ENCODE measurements around the gene LIN7A. TPM values are rescaled to one million over a fixed set of nuclear protein-coding genes. Genes with fewer than 3 reads are reported as not detected.

LIN7A gene
- total RNA-seq, 2 donors from 2014 or later, result 0.41 to 5.8 TPM

DNA sequence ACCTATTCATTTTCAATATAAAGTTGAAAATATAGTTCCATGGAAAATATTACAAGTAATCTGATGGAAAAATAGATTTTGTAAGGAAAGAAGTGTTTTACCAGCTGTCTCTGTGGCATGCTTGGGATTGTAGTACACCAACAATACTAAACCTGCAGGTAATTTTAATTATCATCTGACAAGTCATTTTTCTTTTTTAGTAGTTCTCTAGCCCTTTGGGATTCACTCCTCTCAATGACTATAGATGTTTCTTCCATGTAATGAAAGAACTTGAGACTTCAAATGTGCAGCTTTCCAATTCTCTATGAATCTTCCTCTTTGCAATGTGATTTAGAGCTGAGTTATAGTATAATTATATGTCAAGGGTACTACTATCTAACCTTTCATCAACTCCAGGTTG is 14.7 kb upstream of the LIN7A start:
- Histone ChIP-seq H3K27me3 (replicated peaks; ENCODE audit: insufficient read depth) (no peaks in the 10 kb centered on the region), H3K9me3 (no peaks in the 10 kb centered on the region), H3K27ac (no peak overlapping the region), H3K36me3 (no peaks in the 10 kb centered on the region), H3K4me1 (ENCODE audit: control insufficient read depth in 1 of 2, low read depth in 2 of 2) (no peaks in the 10 kb centered on the region), H3K4me3 (no peak overlapping the region)
- TF ChIP-seq, protein P1, sequence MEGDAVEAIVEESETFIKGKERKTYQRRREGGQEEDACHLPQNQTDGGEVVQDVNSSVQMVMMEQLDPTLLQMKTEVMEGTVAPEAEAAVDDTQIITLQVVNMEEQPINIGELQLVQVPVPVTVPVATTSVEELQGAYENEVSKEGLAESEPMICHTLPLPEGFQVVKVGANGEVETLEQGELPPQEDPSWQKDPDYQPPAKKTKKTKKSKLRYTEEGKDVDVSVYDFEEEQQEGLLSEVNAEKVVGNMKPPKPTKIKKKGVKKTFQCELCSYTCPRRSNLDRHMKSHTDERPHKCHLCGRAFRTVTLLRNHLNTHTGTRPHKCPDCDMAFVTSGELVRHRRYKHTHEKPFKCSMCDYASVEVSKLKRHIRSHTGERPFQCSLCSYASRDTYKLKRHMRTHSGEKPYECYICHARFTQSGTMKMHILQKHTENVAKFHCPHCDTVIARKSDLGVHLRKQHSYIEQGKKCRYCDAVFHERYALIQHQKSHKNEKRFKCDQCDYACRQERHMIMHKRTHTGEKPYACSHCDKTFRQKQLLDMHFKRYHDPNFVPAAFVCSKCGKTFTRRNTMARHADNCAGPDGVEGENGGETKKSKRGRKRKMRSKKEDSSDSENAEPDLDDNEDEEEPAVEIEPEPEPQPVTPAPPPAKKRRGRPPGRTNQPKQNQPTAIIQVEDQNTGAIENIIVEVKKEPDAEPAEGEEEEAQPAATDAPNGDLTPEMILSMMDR (IDR thresholded peaks at IDR 0.05), result no peak
- DNase-seq (ENCODE audit: low spot score) (no peak), ATAC-seq (ENCODE audit: insufficient number of reproducible peaks, low FRiP score, low read depth) (no peak)

DNA sequence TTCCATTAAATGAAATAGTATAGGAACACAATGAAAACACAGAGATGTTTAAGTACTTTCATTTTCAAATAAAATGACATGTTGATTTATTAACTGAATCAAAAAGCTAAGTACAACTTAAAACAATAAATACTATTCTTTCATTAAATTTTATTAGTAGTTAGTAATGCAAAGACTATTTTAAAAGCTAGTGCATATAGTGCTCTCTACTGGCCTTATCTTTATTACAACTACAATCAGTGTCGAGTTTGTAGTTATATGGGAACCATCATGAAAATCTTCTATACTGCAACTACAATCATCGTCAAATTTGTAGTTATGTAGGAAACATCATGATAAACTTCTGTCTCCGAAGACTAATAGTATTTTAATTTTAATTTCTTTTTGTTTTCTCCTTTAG is 8.9 kb upstream of the LIN7A start:
- DNase-seq (ENCODE audit: low spot score), result no peak

DNA sequence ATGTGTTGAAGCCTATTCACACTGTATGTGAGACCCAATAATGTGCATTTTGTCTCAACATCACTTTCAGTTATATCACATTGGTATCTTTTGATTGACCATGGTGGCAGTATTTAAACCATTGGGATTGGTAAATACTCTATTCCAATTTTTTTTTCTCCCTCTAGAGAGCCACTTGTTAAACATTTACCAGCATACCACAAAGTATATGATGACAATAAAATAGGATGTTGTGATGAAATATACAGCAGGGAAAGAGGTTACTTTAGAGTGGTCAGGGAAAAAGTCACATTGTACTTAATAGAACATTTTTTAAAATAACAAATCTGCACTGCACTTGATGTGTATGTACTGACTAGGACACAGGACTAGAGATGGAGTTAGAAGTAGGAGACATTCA is 5.6 kb upstream of the LIN7A start:
- TF ChIP-seq, protein P1 (IDR thresholded peaks at IDR 0.05), result no peak
- no peaks in the 10 kb centered on the region for H3K27me3 ChIP-seq (replicated peaks; ENCODE audit: insufficient read depth)
- H3K27ac ChIP-seq, result no peak overlapping the region
- no peaks in the 10 kb centered on the region for H3K9me3 ChIP-seq
- no peak for DNase-seq (ENCODE audit: low spot score)
- no peak overlapping the region for H3K4me3 ChIP-seq
- ATAC-seq (ENCODE audit: insufficient number of reproducible peaks, low FRiP score, low read depth), result no peak
- no peaks in the 10 kb centered on the region for H3K36me3 ChIP-seq
- no peaks in the 10 kb centered on the region for H3K4me1 ChIP-seq (ENCODE audit: control insufficient read depth in 1 of 2, low read depth in 2 of 2)

More for the DNA sequence above, 8.9 kb upstream of the LIN7A start:
- H3K4me1 ChIP-seq (ENCODE audit: control insufficient read depth in 1 of 2, low read depth in 2 of 2), result no peaks in the 10 kb centered on the region
- no peaks in the 10 kb centered on the region for H3K9me3 ChIP-seq
- no peak overlapping the region for H3K4me3 ChIP-seq
- TF ChIP-seq, protein P1 (IDR thresholded peaks at IDR 0.05), result no peak
- no peak for ATAC-seq (ENCODE audit: insufficient number of reproducible peaks, low FRiP score, low read depth)
- no peaks in the 10 kb centered on the region for H3K27me3 ChIP-seq (replicated peaks; ENCODE audit: insufficient read depth)
- H3K36me3 ChIP-seq, result no peaks in the 10 kb centered on the region
- H3K27ac ChIP-seq, result no peak overlapping the region

DNA sequence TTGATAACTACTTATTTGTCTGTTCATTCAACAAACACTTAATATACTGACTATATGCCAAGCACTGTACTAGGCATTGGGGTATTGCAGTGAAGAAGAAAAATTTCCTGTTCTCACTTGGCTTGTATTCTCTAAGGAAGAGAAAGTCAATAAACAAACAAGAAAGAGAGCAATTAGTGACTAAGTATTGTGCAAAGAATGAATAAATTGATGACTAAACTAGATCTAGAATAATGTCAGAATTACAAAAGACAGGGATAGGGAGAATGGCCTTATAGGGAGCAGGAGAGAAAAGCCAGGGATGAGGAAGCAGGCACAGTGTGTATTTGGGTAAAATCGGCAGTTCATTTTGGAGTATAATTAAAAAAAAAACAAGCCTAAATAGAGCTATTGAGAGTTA is 4.2 kb upstream of the LIN7A start:
- H3K4me3 ChIP-seq, result no peak overlapping the region
- ATAC-seq (ENCODE audit: insufficient number of reproducible peaks, low FRiP score, low read depth) (no peak), DNase-seq (ENCODE audit: low spot score) (no peak)
- H3K27ac ChIP-seq, result no peak overlapping the region
- H3K4me1 ChIP-seq (ENCODE audit: control insufficient read depth in 1 of 2, low read depth in 2 of 2), result no peaks in the 10 kb centered on the region
- no peaks in the 10 kb centered on the region for H3K36me3 ChIP-seq
- TF ChIP-seq, protein P1 (IDR thresholded peaks at IDR 0.05), result no peak
- H3K27me3 ChIP-seq (replicated peaks; ENCODE audit: insufficient read depth), result no peaks in the 10 kb centered on the region
- no peaks in the 10 kb centered on the region for H3K9me3 ChIP-seq

DNA sequence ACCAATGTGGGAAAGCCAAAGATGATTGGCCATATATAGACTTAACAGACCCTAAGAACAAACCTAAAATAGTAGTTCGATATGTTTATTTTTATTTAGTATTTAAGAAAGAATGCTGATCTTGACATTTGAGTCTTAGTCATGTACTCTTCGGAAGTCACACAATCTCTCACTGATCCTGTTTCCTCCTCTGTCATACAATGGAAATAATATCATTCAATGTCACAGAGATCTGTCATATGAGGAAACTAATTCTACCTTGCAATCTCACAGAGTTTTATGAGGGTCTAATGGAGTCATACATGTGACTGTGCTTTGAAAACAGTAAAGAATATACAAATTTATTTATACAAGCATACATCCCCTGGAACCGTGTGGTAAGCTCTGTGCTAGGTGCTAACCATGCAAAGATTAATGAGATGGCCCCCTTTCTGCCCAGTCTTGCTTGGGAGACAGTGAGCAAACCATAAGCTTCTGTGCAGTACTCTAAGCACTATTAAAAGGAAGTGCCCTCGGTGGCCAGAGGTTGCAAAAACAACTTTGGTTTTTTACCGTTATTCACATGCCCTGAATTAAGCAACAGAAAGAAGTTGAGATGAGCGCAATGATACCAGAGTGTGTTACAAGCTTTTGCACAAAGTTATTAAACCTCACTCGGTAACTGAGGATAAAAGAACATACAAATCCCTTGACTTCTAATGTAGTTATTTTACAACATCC is 1.7 kb upstream of the LIN7A start:
- H3K4me3 ChIP-seq, result no peak overlapping the region
- TF ChIP-seq, protein P1 (IDR thresholded peaks at IDR 0.05), result no peak
- peaks cover 0 to 6% of the 10 kb centered on the region in 2 donors for H3K4me1 ChIP-seq (ENCODE audit: control insufficient read depth in 1 of 2, low read depth in 2 of 2)
- H3K27me3 ChIP-seq (replicated peaks; ENCODE audit: insufficient read depth), result no peaks in the 10 kb centered on the region
- no peak overlapping the region for H3K27ac ChIP-seq
- no peaks in the 10 kb centered on the region for H3K9me3 ChIP-seq
- ATAC-seq (ENCODE audit: insufficient number of reproducible peaks, low FRiP score, low read depth) (no peak), DNase-seq (ENCODE audit: low spot score) (no peak)
- no peaks in the 10 kb centered on the region for H3K36me3 ChIP-seq

Measured in thoracic aorta (tissue), 2 donors.